ENCODE results near the gene PIGB. TPM values are rescaled to one million over a fixed set of nuclear protein-coding genes. Genes with fewer than 3 reads are reported as not detected.
A peak's percentile ranks its signal among the peaks of the same experiment; 100 is the strongest.

PIGB gene
- total and polyA plus RNA-seq, 2 of the 4 experiments (the other 2 are of a cell fraction), result 9.2 to 11.8 TPM

- H2BK20ac ChIP-seq (ENCODE audit: low read depth, low read length), result no peak overlapping the region
- no peak overlapping the region for H2AK9ac ChIP-seq (replicated peaks; ENCODE audit: low read depth, low read length, poor library complexity)
- peak overlapping the region; percentile 83 for H4K5ac ChIP-seq (ENCODE audit: low read depth, low read length)
- H3K4me2 ChIP-seq (ENCODE audit: low read depth, low read length), result peak overlapping the region; percentile 62
- peak overlapping the region; percentile 94 for H3K27ac ChIP-seq (ENCODE audit: insufficient read depth, low read length)
- dilution Hi-C loops (cut with HindIII; ENCODE audit: low sequenced_read_pairs, unreplicated experiment), result no loop called here
- peak overlapping the region; percentile 33; the same call in 1 of the 2 replicates for H3K23ac ChIP-seq (ENCODE audit: low read depth, low read length)
- CTCF ChIA-PET, result interaction anchor here (0.7 kb wide), 1 partner anchor 89 kb away, joined by 4 read pairs; no protein-coding TSS in a partner anchor
- H2BK5ac ChIP-seq (ENCODE audit: low read depth, low read length, poor library complexity, severe bottlenecking), result peak overlapping the region; percentile 56
- H4K20me1 ChIP-seq (ENCODE audit: insufficient read depth, low read length), result no peaks in the 10 kb centered on the region
- no peaks in the 10 kb centered on the region for H3K36me3 ChIP-seq (ENCODE audit: control insufficient read depth, insufficient read depth, low read length)
- H3K14ac ChIP-seq (replicated peaks; ENCODE audit: low read depth, low read length), result peak overlapping the region; percentile 73
- peak overlapping the region; percentile 89 to 99 for H4K8ac ChIP-seq (ENCODE audit: low read depth in 2 of 2, low read length in 2 of 2)
- no peak for ATAC-seq (ENCODE audit: low read depth)
- peaks cover 2% of the 10 kb centered on the region; the same call in 1 of the 2 replicates for H3K4me1 ChIP-seq (ENCODE audit: control insufficient read depth, insufficient read depth, low read length)
- in situ Hi-C loops (cut with MboI; ENCODE audit: low sequenced_read_pairs), result no loop called here
- POLR2A ChIA-PET (ENCODE audit: unreplicated experiment), result interaction anchor here (0.6 kb wide), 1 partner anchor 51 kb away, joined by 4 read pairs; no protein-coding TSS in a partner anchor
- TF ChIP-seq CHD1 (IDR thresholded peaks at IDR 0.05; ENCODE audit: low read depth, low read length) (no peak), RCOR1 (IDR thresholded peaks at IDR 0.05; ENCODE audit: insufficient replicate concordance, low read length) (peak; percentile 51)
- H3K18ac ChIP-seq (ENCODE audit: low read depth, low read length), result peak overlapping the region; percentile 81; the same call in 1 of the 2 replicates
- WGBS, 2 experiments (ENCODE audit: extremely low coverage in 2 of 2, insufficient read length in 1 of 2), result no CpG with 5 or more reads among the region's 4 CpGs
- peak overlapping the region; percentile 71 for H3K4me3 ChIP-seq (ENCODE audit: insufficient read depth, low read depth, low read length)
- H3K56ac ChIP-seq (ENCODE audit: extremely low read depth, insufficient read depth, low read length), result peak overlapping the region; percentile 86
- no TSS peak for BruUV-seq (replicated peaks)
- H3K9ac ChIP-seq (ENCODE audit: low read depth, low read length), result peak overlapping the region; percentile 95
- H3K4ac ChIP-seq (ENCODE audit: low read depth, low read length), result peak overlapping the region; percentile 95
- H3K27me3 ChIP-seq (ENCODE audit: control insufficient read depth, insufficient read depth, low read length), result no peaks in the 10 kb centered on the region
- no peaks in the 10 kb centered on the region for H3K9me1 ChIP-seq (ENCODE audit: insufficient read depth, low read length)
- H2BK120ac ChIP-seq (ENCODE audit: low read depth, low read length), result peak overlapping the region; percentile 44; the same call in 1 of the 2 replicates
- peak overlapping the region; percentile 42 for H4K91ac ChIP-seq (ENCODE audit: insufficient read depth, low read depth, low read length)
- no peaks in the 10 kb centered on the region for H3K9me3 ChIP-seq (ENCODE audit: control insufficient read depth, insufficient read depth, low read length)
- peak; percentile 5 for DNase-seq
- peaks cover 12 to 36% of the 10 kb centered on the region in 2 experiments for H3K79me1 ChIP-seq (ENCODE audit: low read depth in 1 of 2, low read length in 2 of 2)
- no peak overlapping the region for H2AK5ac ChIP-seq (ENCODE audit: low read depth, low read length)
- peak overlapping the region; percentile 97 for H2AFZ ChIP-seq (replicated peaks; ENCODE audit: low read length, poor library complexity)
- no peak overlapping the region for H2BK15ac ChIP-seq (ENCODE audit: low read depth, low read length)
- intact Hi-C loops (cut with micrococcal nuclease), result loop anchor here (1.0 to 2.0 kb wide), 2 partner anchors 89 to 115 kb away; partner anchors contain the start of genes CCPG1 and PIERCE2
Measured at GRCh38 chr15:55319537-55320237, 665 bp downstream of the PIGB start.

Data from IMR-90 (cell line).